GM03348 (cell line): ENCODE data around the gene MEG3.

Experiments
- DNase-seq: peaks from one replicate; pipeline ENCODE4 v3.0.0; 2012; ENCODE audit warnings: low spot score

MEG3 gene

DNA sequence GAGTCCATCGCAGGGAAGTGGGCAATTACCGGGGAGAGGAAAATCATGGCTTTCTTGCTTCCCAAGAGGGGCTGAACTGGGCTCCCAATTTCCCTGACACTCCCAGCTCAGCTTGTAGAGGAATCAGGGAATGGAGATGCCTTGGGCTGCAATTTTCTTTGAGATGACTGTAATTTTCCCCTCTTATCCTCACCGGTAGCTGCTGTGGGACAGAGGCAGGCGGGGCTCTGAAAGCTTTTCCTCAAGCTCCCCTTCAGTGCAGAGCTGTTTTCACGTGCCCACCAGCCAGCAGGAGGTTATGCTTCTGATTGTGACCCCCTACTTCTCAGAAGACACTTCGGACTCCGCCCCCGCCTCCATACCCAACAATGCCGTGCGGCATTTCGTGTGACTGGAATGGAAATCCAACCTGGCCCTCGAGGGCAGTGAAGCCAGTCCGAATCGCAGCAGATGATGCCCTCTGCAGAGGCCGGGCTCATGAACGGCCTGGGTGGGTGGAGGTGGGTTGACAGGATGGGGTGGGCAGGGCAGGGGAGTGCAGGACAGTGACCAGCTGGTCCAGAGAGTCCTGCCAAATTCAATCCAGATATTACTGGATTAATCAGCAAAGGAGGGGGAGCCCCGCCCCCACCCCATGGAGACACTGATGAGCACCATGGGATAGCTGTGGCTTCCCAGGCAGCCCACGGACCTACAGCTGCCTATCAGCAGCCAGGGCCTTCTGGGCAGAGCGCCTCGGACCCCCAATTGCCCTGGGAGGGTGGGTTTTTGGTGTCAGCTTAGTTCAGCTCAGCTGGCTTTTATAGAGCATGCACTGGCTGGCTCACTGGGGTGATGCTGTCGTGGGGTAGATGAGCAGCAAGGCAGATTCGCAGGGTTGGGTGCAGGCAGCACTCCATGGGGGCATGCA lies 40.0 kb downstream of the MEG3 start:
- DNase-seq = no peak

DNA sequence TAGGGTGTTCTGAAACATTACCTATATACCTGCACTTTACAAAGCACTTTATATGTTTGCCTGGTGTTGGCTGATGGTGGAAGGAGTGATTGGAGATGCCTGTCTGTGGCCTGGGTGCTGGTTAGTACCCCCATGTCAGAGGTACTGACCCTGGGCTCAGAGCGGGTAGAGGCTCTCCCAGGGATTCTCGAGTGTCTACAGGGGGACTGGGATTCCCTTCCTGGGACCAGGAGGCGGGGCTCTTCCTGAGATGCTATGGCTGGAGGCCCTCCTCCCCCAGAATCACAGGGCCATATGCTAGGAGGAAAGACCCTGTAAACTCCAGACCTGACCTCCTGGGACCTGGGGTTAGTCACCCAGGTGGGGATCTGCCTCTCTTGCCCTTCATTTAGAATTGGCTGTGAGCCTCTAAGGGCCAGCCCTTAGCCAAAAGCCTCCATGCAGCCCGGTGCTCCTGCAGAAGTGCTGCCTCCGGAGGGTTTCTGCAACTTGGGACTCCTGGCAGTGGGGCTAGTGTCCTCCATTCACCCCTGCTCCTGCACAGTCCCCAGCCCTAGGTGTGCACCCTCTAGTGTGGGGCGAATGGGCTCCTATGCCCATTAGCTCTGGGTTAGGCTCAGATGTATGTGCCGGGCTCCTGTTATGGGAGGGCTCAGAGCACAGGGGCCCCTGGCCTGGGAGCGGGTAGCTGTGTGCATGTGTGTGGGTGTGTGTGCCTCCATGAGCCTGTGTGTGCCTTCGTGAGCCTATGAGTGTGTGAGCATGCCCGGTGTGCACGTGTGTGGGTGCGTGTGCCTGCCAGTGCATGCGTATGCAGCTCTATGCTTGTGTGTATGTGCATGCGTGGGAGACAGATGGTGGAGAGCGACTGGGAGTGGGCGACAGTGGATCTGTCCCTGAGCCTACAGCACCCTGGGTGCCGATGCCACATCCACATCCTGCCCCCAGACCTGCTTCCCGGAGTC lies 41.0 kb downstream of the MEG3 start:
- DNase-seq = no peak

DNA sequence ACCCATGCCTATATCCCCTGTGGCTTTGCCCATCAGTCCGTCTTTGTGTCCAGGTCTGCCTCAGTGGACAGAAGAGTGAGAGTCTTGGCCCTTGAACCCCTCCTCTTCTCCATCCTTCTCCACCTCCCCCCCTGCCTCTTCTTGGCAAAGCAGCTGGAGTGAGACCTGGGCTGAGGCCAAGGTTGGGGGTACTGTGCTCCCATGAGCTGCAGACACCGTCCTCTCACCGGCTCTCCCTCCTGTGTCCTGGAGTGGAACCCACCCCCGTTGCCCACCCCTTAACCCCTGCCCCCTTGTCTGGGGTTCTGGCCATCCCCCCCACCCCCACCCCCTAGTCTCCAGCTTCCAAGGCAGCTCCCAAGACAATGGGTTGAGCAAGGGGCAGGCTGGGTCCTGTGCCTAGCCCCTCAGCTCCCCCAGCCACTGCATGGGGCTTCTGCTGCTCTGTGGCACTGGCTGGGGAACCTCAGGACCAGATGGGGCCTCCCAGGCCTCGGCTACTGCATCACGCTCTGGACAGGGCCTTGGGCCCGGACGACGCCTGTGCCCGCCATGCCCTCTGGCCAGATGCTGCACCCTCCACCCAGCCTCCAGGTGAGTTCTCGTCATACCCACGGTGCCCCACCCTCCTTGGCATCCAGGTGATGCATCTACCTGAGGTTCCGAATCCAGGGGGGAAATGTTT lies 41.9 kb downstream of the MEG3 start:
- DNase-seq = no peak

DNA sequence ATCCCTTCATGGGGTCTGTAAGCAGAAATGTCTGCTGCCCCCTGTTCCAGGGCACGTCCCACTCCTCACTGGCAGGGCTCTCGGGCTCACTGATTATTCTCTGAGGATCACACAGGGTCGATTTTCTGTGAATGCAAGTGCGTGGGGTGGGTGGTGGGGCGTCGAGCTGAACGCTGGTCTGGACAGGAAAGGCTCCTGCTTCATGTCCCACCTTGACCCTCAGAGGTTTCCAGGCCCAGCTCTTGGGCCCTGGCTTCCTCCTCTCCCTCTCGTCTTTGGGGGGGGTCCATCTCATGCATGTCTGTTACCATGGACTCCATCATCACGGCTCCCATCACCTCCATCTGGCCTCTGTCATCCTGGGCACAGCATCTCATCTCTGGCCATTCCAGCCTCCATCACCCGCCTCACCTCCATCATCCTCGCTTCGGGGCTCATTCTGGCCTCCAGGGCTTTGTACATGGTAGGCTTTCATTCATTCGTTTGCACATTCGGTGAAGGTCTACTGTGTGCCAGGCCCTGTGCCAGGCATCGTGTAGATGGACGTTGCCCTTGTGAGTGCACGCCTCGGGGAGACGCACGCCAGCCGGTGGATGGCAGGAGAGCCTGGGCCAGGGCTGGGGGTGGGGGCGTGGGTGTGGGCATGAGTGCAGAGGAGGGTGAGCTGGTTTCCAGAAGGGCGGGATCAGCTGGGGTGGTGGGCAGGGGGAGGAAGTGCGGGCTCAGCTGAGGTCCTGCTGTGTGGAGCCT lies 42.9 kb downstream of the MEG3 start:
- DNase-seq = no peak

DNA sequence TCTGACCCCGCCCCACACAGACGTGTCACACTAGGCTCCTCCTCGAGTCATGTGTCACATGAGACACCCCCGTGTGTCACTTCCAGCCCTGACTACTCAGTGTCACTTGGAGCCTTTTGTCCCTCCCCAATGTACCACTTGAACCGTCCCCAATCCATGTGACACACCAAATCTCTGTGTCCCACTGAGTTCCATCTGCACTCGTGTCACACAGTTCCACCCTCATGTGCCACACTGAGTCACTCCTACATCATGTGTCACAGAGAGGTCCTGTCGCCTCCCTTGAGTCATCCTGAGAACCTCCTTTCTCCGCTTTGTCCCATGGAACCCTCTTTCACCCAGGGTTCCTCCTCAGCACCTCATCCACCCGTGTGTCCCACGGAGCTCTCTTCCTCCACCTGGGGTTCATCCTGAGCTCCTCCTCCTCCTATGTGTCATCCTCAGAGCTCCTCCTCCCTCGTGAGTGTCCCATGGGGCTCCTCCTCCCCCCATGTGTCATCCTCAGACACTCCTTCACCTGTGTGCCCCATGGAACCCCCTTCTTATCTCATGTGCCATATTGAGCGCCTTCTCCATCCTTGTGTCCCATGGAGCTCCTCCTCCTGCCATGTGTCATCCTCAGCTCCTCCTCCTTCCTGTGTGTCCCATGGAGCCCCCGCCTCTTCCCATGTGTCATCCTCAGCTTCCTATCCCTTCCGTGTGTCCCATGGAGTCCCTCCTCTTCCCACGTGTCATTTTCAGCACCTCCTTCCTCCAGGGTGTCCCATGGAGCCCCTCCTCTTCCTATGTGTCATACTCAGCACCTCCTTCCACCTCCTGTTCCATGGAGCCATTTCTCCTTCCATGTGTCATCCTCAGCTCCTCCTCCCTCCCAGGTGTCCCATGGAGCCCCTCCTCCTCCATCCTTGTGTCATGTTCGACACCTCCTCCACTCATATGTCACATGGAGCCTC lies 45.6 kb downstream of the MEG3 start:
- DNase-seq = peak; percentile 59

DNA sequence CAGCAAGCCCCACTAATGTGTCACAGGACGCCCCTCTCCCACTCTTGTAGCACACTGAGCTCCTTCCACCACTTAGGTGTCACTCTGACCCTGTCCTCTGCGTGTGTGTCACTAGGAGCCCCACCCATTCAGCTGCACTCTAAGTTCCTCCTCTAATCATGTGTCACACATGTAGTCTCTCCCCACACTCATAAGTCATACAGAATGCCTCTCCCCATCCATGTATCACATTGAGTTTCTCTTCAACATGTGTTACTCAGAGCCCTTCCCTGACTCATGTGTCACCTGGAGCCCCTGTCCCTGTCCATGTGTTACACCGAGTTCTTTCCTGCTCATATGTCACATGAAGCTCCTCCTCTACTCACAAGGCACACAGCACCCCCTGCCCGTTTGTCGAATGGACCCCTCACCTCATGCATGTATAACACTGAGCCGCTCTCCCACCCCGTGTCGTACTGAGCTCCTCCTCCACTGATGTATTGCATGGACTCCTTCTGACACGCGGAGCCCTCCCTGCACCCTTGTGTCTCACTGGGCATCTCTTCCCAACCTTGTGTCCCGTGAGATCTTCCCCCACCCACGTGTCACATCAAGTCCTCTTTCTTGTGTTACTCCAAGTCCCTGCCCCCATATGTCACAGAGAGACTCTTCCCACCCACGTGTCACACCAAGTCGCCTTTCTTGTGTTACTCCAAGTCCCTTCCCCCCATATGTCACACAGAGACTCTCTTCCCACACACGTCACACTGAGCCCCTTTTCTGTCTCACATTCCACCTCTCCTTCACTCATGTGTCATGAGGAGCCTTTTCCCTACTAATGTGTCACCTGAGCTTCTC lies 46.6 kb downstream of the MEG3 start:
- DNase-seq = no peak

DNA sequence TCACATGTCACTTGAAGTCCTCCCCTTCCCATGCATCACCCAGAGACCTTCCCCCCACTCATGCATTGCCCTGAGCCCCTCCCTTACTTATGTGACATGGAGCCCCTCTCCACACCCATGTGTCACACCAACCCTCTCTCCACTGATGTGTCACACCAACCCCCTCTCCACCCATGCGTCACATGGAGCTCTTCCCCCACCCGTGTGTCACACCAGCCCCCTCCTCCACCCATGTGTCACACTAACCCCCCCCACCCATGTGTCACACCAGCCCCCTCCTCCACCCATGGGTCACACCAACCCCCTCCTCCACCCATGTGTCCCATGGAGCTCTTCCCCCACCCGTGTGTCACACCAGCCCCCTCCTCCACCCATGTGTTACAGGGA lies 47.2 kb downstream of the MEG3 start:
- DNase-seq = peak; percentile 41

DNA sequence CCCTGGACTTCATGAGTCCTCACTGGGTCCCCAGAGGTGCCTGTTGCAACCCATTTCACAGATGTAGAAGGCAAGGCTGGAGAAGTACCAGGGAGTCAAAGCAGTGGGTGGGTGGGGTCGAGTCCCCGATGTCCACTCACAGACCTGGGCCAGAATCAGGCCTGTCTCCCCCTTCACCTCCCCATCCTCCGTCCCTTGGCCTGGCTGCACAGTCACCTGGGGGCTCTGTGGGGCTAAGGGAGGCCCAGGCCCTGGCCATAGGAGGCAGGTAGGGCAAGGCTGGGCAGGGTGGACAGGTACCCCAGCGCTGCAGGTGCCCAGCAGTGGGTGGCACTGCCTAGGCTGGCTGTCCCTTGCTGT lies 48.1 kb downstream of the MEG3 start:
- no peak for DNase-seq

DNA sequence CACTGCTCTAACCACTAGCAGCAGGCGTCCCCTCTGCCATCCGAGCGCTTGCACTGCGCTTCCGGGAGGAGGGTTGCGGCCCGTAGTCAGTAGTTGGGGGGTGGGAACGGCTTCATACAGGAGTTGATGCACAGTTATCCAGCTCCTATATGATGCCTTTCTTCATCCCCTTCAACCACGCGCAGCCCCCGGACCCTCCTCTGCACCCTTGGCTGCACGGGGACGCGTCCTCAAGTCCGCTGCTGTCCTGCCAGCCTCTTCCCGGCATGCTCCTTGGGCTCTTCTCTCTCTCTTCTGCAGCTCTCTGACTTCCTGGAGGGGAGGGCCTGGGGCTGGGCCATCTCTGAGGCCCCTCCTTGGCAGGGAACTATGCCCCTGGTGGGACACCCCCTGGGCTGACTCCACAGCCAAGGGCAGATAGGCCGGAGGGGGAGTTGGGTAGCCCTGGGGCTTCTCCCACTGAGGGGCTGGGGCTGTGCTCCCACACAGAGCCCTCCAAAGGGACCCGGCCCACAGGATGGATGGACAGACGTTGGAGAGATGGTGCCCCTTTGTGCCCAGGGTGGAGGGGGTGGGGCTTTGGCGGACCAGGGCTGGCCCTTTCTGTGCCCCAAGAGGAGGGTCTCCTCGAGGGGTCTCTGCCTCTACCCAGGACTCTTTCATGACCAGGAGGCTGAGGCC lies 48.6 kb downstream of the MEG3 start:
- no peak for DNase-seq

DNA sequence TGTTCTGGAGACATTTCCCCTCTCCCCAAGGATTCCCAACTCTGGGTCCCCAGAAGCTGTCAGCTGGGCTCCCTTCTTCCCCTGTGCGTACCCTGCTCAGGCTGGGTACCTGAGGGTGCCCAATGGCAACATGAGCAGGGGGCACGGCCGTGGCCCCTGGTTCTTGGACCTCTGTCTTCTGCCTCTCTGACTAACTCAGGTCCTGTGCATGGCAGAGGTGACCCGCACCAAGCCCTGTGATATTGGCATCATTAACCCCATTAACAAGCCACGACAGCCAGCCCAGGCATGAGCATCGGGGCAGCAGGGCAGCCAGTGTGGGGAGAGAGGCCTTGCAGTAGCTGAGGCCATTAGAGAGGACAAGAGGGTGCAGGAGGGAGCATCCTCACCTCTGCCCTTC lies 49.2 kb downstream of the MEG3 start:
- no peak for DNase-seq

DNA sequence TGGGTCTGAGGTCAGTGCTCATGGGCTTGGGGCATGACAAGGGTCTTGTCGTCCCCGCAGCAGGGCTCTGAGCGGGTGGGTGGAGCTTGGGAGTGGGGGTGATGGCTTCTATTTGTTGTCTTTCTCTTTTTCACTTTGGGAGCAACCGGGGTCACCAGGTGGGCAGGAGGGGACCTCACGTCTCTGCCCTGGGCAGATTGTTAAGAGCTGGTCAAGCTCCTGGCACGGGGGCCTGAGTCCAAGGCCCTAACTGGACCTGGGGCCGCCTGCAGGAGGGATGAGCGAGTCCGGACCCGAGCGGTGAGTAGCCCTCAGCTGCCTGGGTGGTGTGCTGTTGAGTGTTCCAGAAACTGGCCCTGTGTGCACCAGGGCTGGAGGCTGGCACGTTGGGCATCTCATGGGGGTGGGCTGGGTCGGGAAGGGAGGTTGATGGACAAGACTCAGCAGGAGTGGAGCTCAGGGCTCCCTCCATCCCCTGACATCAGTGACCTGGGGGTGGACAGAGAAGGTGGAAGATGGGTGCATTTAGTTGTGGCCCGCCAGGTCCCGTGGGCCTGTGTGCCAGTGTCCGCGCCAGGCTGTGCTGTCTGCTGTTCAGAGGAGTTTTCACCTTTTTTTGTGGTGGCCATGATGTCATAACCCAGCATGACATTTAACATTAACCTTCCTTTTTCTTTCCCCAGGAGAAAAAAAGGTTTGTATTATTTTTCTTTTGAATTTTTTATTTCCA lies 50.1 kb downstream of the MEG3 start:
- no peak for DNase-seq

DNA sequence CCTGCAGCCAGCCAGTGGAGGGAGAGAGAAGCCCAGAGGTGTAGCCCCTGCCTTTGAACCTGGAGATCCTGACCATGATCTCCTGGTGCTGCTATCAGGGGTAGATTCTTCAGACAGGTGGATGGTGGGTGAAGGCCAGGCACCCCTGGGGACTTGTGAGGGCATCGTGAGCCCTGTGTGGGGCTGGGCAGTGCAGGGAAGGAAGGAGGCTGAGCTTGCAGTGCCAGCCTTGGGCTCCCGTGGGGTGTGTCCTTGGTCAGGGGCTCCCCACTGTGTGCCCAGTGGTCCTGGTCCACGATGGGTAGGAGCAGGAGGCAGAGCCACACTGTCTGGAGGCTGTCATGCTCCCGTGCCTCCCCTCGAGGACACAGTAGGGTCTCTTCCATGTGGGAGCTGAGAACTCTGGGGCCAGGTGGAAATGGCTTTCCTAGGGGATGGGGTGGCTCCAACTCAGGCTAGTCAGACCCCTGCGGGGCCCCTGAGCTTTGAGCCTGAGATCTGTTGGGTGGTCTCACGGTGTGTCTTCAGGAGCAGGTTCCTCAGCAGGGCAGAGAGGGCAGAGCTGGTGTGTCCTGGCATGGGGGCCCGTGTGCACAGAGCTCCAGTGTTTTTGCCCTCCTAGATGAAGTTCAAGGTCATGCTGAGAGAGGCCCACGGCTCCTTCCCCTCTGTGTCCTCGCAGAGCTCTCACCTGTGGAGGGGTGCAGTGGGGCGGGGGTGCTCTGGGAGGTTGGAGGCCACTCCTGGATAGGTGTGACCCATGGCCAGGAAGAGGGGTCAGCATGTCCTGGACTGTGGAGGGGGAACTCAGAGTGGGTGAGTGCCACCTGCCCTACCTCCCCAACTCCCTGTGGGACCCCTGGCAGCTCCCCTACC lies 52.6 kb downstream of the MEG3 start:
- DNase-seq = no peak

DNA sequence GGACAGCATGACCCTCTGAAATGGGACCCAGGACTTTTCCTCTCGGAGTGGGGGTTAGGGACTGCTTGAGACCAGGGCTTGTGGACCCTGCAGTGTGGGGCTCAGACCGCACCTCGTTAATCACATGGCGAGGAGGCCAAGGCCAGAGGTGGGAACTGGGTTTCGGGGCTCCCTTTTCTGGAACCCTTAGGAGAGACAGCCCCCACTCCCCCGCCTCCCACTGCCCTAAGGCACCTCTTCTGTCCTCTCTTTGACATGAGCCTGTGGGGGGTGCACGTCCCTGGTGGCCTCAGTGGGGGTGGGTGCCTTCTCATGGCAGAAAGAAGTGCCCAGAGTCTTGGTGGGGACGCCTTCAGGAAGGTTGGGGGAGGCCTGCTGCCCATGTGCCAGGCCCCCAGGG lies 53.3 kb downstream of the MEG3 start:
- no peak for DNase-seq

DNA sequence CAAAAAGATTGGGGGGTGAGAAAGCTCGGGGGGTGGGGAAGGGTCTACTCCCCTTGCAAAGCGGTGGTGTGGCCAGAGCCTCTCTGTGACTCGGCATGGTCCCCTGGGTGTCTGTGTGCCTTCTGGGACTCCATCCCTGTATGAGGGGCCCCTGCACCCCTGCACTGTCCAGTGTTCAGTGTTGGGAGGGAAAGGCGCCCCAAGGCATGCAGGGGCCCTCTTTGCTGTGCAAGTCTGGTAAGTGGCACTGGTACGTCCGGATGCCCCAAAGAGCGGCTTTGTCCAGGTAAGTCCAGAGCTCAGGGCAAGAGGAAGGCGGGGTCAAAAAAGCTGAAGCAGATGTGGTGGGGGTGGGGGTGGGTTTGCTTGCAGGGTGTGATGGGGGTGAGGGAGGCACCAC lies 53.9 kb downstream of the MEG3 start:
- DNase-seq = no peak

DNA sequence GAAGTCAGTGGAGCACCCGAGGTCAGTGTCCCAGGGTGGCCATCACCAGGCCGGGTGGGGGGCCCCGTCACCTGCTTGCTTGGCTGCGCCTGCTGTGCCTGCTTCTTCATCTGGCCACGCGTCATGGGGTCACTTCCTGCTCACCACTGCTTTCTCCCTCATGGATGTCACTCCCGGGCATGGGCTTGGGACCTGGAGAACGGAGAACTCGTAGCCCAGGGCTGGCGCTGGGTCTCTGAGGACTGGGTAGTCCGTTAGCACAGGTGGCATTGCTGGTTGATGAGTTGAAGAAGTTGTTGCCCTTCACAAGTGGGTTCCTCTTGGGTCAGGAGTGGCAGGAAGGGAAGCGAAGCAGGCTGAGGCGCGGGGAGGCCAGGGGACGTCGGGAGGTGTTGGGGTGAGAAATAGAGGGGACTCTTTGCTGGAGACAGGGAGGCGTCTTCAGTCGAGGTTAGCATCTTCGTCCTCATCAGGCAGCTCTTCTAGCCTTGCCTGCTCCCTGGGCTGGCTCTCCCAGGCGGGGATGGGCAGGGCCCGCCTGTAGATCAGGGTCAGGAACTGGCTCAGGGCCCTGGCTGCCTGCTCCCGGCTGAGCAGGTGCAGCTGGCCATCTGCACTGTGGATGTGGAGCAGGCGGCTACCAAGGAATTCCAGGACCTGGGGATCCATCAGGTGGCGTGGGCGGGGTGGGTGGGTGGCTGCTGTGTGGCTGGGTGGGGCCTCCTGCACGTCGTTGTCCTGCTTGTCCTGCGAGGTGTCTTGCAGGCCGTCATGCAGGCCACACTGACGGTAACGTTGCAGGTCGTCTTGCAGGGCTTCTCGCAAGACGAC lies 54.6 kb downstream of the MEG3 start:
- DNase-seq = no peak

DNA sequence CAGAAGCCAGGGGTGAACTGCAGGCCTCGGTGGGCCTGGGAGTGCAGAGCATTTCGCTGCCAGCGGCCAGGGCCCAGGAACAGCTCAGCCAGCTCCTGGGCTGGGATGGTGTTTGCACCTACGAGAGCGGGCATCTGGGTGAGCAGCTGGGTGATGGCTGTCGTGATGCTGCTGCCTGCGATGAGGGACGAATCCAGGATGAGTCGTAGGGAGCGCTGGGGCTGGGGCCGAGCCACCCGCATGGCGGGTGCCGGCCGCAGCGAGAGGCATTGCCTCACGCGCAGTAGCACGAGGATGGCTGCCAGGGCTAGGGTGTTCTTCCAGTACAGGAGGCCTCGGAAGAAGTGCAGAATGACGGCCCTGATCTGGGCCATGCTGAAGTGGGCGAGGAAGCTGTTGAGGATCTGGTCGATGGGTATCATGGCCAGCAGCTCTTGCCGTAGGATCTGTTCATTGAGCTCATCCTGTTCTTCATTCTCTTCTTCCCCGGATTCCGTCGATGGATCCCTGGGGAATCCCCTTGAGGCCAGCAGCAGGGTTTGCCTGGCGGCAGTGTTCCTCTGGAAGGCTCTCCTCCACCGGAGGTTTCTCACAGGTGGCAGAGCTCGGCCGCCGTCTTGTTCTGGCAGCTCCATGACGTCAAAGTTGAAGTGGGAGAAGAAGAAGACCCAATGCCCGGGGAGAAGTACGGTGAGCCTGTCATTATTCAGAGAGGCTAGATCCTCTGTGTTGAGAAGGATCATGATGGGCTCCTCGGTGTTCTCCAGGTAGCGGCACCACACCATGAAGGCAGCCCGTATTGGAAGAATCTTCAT lies 55.5 kb downstream of the MEG3 start:
- no peak for DNase-seq
